Measurements from ENCODE around the gene PTPN23. TPM values are rescaled to one million over a fixed set of nuclear protein-coding genes. Genes with fewer than 3 reads are reported as not detected.

The PTPN23 gene
- total and polyA plus RNA-seq, 9 of the 15 experiments (the other 6 are each of a cell fraction or from before 2014, with no cell fraction given), result 0.41 to 58.7 (median 7.2) TPM

DNA sequence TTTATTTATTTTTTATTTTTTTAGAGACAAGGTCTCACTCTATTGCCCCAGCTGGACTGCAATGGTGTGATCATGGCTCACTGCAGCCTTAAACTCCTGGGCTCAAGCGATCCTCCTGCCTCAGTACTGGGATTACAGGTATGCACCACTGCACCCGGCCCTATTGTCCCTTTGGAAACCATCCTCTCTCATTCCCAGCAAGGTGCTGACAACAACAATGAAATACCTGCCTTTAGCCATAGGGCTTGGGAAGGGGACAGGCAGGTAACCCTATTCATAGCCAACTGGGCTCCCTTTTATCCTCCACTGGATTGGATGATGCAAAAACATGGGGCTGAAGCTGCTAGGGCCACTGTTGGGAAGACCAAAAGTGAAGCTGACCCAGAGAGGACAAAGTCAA is 51.9 kb downstream of the PTPN23 start:
- H3K4me1 ChIP-seq (replicated peaks in 1 of 2; ENCODE audit: control insufficient read depth in 2 of 2, insufficient read depth in 2 of 2, low read length in 2 of 2), result no peaks in the 10 kb centered on the region
- WGBS (ENCODE audit: insufficient coverage, low coverage, missing lambda C conversion rate), result 89% methylated on average over 2 of the region's 2 CpGs
- H3K27ac ChIP-seq (ENCODE audit: extremely low read depth, low read depth, low read length), result no peak overlapping the region
- peaks cover 82% of the 10 kb centered on the region for H3K36me3 ChIP-seq (ENCODE audit: control insufficient read depth, insufficient read depth, low read length)
- in situ Hi-C loops (cut with MboI) (no loop called here), intact Hi-C loops (cut with micrococcal nuclease) (no loop called here)
- H3K27me3 ChIP-seq (ENCODE audit: control insufficient read depth in 2 of 2, insufficient read depth in 2 of 2, low read length in 2 of 2), result no peaks in the 10 kb centered on the region
- POLR2A ChIA-PET, result interaction anchor here (1.0 kb wide), 1 partner anchor 13 kb away, joined by 3 read pairs; no protein-coding TSS in a partner anchor
- no TSS peak for BruUV-seq (replicated peaks)
- no peak for TF ChIP-seq ZNF212 (CRISPR knock-in tag; IDR thresholded peaks at IDR 0.05)
- TF ChIP-seq FOXP1 (CRISPR knock-in tag; IDR thresholded peaks at IDR 0.05), result peak; percentile 44; the same call in 1 of the 2 replicates
- no peak for TF ChIP-seq TEAD4 (IDR thresholded peaks at IDR 0.05; ENCODE audit: low read length)
- TF ChIP-seq TEAD4 (CRISPR knock-in tag; IDR thresholded peaks at IDR 0.05; ENCODE audit: borderline replicate concordance), result 0 out of 2 replicates have a peak, but pooled peaks have one; percentile 14
- TF ChIP-seq, protein P1, sequence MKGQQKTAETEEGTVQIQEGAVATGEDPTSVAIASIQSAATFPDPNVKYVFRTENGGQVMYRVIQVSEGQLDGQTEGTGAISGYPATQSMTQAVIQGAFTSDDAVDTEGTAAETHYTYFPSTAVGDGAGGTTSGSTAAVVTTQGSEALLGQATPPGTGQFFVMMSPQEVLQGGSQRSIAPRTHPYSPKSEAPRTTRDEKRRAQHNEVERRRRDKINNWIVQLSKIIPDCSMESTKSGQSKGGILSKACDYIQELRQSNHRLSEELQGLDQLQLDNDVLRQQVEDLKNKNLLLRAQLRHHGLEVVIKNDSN (CRISPR knock-in tag; IDR thresholded peaks at IDR 0.05), result 0 out of 2 replicates have a peak, but pooled peaks have one; percentile 7
- no peak for TF ChIP-seq KDM4B (IDR thresholded peaks at IDR 0.05; ENCODE audit: borderline replicate concordance in 2 of 2, low read depth in 1 of 2)
- no peak for TF ChIP-seq TFAM (CRISPR knock-in tag; conservative IDR thresholded peaks at IDR 0.05)
- DNase-seq (ENCODE audit: extremely low read depth in 1 of 4, low spot score in 3 of 4), result no peak
- H3K4me2 ChIP-seq (ENCODE audit: insufficient read depth, low read length), result no peak overlapping the region
- CTCF ChIA-PET (ENCODE audit: low intra/inter-chr PET ratio), result no interaction called here
- FAIRE-seq, result no peak
- H2AFZ ChIP-seq (ENCODE audit: low read depth, low read length), result no peak overlapping the region
- ATAC-seq, result no peak
- H3K9ac ChIP-seq (ENCODE audit: insufficient read depth in 1 of 2, low read depth in 2 of 2, low read length in 2 of 2), result no peak overlapping the region
- no peaks in the 10 kb centered on the region; the same call in 2 of the 3 replicates for H3K79me2 ChIP-seq (ENCODE audit: control insufficient read depth, insufficient read depth, low read length)
- no peaks in the 10 kb centered on the region for H3K9me3 ChIP-seq (replicated peaks; ENCODE audit: control insufficient read depth, insufficient read depth, low read depth, low read length)
- no peaks in the 10 kb centered on the region for H3K9me1 ChIP-seq (ENCODE audit: control insufficient read depth, insufficient read depth, low read length)
- H4K20me1 ChIP-seq (replicated peaks; ENCODE audit: control insufficient read depth, insufficient read depth, low read length), result peaks cover 14% of the 10 kb centered on the region; the same call in 1 of the 2 replicates
- H3K4me3 ChIP-seq, result no peak overlapping the region
